NCI-H526 treated with DMSO at 0.1 percent for 48 hours (cell line): ENCODE results near the gene CENPU.
"Not testable (repeated sequence)": the region's sequence is repeated elsewhere in the genome, so short reads cannot be mapped to it uniquely, and the experiment has no call there.

Source experiments
- DNase-seq: peaks from one replicate; lab custom pipeline; 2025; lab: John Stamatoyannopoulos, UW

The CENPU gene

DNA sequence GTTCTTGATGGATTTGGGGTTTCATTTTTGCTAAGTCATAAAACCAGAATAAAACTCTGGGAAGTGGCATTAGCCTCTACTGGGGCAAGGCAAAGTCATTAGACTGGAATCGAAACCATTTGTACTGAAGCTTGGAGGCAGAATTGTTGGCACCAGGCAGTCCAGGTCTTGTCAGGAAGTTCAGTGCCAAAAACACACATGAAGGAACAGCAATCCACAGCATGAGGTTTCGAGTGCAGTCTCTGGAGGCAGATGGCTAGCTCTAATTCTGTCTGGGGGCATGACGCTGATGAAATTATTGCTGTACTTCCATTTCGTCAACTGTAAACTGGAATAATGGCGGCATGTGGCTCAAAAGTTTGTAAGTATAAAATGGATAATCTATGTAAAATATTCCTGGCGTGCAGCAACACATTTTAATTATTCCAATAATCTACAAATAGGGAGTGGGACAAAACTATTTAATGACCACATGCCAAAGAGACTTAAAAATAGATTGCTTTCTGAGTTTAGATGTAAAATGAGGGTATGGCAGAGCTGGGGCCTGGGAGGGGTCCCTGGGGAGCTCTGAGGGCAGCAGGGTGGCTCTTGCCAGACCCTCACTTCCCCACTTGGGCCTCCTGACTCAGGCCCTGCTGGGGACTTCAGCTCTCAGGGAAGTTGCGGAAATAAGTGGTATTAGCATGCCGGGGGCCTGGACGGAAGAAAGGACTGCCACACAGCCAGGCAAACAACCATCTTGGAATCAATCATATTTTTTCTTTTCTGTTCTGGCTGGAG, 18.8 kb upstream of the CENPU start:
- DNase-seq: no peak

DNA sequence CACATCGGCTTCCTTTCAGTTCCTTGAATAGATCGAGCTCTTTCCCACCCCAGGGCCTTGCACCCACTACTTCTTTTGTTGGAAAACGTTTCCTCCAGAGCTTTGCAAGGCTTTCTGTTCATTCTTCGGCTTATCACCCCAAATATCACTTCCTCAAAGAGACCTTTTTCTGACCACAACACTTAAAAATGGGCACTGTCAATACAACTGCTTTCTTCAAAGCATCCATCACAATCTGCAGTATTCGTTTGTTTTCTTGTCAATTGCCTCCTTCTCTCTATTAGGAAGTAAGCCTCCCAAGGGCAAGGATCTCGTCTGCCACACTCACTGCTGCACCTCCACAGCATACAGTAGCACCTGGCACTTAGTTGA, 17.7 kb upstream of the CENPU start:
- no peak for DNase-seq

DNA sequence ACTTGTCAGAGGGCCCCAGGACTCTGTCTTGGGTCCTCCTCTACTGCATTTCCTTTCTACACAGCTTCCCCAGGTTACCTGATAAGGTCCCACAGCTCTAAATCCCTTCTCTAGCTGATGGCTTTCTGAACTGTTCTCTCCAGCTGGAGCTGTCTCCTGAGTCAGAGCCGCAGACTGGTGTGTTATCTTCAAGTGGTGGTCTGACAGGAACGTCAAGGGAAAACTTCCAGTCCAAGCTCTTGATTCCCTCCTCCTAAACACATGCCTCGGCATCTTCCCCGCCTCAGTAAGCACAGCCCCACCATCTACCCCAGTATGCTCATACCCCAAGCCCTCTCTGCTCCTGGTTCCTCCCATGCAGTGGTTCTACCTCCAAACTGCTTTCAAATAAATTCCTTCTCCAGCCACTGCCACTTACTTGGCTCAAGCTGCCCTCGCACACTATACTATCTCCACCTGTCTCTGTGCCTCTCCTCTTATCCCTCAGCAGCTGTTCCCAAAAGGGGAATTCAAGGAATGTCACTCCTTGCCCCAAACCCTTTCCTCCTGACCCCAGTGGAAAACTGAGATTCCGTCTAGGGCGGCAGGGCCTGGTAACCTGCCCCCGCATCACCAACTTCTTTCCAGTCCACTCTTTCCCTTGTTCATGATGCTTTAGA, 17.2 kb upstream of the CENPU start:
- no peak for DNase-seq

DNA sequence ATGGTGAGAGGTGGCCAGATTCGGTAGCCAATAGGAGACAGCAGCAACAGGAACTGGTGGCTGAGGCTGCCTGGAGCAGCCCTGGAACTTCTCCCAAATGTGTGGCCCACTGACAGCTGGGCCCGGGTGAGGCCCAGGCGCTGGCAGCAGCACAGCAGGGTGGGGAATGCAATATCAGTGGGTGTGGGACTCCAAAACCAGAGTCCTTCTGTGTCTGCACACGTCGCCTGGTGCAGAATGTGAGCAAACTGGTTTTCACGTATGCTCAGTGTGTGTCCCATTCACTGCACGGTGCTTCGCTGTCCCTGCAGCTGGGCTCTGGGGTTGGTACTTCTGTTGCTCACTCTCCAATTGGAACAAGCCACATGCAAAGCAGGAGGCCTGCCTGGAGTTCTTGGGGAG, 14.4 kb upstream of the CENPU start:
- peak; percentile 83 for DNase-seq

DNA sequence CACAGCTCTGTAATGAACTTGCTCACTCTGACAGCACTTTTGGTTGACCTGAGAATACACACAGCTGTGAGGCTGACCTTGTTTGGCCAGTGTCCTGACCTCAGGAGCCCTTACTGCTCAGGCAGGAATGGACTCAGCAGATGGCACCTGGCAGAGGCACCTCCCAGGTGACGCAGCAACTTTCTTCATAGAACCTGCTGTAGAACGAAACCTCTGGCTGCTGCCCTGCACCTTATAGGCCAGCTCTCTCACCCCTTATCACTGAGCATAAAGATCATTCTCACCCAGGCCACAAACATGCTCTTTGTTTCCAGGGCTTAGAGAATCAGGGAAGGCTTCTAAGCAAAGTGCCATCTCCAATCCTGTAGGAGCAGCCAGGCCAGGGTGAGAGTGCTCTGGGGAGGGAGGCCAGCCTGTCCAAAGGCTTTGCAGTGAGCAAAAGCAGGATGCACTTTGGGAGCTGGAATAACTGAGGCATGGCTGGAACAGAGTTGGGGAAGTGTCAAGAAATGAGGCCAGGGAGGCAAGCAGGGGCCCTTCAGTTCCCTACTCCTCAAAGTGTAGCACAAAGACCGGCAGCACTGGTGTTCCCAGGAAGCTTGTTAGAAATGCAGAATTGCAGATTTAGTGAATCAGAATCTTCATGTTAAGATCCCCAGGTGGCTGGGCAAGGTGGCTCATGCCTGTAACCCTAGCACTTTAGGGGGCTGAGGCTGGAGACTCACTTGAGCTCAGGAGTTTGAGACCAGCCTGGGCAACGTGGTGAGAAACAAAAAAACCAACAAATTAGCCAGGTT, 13.3 kb upstream of the CENPU start:
- no peak for DNase-seq

DNA sequence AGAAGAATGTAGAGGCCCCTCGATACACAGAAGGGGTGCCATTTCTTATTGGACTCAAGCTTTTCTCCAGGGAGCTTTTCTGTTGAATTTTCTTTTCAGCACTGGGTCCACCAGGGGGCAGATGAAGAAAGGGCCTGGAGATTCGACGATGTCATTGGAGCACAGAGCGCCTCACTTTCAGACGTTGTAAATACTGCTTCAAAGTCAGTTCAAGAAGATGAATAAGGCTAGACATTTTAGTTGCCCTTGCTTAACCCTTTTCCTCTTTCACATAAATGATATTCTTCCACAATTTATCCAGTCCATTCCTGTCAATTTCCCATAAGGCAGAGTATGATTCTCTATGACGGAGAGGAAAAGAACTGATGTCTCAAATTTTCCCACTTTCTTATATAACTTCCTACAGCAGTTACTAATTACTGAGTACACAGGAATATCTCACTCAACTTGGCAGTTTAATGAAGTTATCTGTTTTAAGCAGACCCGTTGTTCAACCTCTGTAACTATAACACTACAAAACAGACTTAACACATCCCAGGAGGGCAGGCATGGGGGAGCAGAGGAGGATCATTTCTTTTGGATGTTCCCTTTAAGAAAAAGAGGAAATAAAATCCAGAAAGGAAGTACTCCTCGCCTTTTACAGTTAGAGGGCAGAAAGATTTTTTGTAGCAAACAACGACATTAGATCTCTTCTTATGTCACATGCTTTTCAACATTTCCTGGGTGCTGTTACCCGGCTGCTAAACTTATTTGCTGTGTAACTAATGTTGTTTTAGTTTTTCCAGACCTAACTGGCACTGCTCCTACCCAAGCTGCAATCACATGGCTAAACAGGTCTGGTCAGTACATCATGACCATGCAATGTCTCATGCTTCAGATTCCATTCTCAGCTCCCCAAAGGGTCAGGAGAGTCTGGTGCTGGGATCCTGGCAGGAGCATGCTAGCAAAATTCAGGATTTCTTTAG, 12.2 kb upstream of the CENPU start:
- peak; percentile 25 for DNase-seq

DNA sequence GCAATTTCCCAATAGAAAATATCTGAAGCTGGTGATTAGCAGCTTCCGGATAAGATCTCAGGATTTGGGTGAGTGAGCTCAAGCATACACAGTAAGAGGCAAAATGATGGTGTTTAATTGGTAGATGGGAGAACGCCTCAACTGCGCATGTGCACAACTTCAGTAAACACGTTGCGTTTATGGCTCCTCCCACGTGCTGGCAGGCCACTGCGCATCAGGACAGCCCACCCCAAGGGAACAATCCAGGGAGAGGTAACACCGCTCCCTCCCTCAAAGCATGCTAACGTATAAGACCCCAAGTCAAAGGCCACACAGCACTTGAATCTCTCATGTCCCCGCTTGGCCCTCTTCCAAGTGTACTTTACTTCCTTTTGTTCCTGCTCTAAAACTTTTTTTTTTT, 10.3 kb upstream of the CENPU start:
- no peak for DNase-seq

DNA sequence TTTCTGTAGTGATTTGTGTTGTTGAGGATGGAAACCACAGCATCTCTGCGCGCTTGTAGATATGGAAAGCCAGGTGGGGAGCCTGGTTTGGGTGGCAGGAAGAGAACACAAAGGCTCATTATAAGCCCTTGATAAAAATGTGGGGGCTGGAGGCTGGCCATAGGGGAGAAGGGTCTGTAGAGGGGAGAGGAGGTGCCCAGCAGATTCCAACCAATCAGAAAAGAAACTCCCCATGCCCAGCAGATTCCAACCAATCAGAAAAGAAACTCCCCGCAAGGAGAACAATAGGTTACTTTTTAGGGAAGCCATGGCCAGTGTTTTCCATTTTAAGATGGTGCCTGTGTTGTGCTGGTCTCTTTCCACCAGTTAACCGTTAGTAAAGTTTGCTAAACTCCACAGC, 9.8 kb upstream of the CENPU start:
- no peak for DNase-seq

DNA sequence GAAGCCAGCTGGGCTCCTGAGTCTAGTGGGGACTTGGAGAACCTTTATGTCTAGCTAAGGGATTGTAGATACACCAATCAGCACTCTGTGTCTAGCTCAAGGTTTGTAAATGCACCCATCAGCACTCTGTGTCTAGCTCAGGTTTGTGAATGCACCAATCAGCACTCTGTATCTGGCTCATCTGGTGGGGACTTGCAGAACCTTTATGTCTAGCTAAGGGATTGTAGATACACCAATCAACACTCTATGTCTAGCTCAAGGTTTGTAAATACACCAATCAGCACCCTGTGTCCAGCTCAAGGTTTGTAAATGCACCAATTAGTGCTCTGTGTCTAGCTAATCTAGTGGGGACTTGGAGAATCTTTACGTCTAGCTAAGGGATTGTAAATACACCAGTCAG, 7.8 kb upstream of the CENPU start:
- DNase-seq: not testable (repeated sequence)

DNA sequence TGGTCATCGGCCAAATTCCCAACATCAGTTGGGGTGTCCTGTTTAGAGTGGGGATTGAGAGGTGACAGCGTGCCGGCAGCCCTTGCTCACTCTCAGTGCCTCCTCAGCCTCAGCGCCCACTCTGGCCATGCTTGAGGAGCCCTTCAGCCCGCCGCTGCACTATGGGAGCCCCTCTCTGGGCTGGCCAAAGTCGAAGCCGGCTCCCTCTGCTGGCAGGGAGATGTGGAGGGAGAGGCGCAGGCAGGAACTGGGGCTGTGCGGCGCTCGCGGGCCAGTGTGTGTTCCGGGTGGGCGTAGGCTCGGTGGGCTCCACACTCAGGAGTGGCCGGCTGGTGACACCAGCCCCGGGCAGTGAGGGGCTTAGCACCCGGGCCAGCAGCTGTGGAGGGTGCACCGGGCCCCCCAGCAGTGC, 7.1 kb upstream of the CENPU start:
- no peak for DNase-seq

DNA sequence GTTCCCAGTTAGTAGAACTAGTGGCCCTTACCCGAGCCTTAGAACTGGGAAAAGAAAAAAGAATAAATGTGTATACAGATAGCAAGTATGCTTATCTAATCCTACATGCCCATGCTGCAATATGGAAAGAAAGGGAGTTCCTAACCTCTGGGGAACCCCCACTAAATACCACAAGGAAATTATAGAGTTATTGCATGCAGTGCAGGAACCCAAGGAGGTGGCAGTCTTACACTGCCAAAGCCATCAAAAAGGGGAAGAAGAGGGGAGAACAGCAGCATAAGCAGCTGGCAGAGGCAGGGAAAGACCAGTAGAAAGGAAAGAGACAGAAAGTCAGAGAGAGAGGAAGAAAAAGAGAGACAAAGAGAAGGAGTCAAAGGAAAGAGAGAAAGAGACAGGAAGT, 5.7 kb upstream of the CENPU start:
- DNase-seq: not testable (repeated sequence)

DNA sequence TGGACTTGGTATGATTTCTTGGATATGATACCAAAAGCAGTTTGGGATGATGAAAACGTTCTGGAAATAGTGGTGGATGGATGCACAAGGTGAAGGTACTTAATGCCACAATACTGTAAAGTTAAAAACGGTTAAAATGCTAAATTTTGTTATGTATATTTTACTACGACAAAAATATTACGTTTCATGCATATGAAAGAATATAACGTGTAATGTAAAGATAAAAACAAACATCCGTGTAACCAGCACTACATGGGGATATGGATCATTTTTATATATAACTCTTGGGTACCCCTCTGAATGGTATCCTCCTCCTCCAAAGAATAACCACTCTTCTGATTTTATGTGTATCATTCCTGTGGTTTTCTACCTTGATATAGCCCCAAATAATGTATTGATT, 862 bp upstream of the CENPU start:
- no peak for DNase-seq

DNA sequence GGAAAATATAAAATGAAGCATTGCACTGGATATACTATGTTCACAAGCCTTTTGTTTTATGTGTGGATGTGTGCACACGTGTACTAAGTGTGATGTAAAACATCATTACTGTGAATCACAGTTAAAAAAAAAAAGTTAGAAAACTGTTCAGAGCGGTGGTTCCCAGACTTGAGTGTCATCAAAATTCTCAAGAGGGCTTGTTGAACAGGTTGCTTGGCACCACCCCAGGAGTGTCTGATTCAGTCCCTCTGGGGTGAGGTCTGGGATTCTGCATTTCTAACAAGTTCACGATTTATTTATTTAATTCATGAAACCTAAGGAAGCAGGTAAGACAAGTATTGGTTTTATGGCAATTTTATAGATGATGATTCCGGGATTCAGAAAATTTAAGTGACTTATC, 1.8 kb downstream of the CENPU start:
- DNase-seq: no peak

DNA sequence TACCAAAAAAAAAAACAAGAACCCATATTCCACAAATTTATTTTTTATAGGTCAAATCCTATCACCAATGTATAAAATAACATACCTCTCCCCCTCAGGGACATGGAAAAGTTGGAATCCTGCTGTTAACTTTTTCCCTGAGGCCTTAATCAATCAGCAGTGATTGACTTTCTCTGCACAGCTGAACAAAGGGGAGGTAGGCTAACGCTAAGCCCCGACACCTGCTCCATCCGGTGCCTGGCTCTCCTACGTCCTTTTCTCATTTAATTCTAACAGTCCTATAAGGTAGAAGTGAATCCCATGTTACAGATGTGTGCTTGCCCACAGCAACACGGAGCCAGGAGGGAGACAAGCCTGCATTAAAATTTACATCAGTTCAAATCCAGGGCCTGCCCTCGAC, 2.8 kb downstream of the CENPU start:
- no peak for DNase-seq

DNA sequence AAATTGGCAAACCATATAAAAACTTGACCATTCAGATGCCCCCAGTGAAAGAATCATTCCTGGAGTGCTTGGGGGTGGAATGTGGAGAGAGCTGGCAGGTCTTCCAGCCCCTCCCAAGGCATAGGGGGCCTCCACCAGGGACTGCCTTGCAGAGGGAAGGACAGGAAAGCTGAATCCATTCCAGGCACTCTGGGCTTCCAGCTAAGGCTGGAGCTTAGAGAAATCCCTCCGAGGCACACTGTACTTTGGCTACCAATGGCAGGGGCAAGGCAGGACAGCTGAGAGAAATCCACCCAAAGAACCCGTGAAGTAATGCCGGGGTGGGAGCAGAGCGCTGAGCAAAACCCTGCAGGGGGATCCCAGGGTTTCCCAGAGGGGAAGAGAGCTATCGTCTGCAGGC, 4.0 kb downstream of the CENPU start:
- no peak for DNase-seq

DNA sequence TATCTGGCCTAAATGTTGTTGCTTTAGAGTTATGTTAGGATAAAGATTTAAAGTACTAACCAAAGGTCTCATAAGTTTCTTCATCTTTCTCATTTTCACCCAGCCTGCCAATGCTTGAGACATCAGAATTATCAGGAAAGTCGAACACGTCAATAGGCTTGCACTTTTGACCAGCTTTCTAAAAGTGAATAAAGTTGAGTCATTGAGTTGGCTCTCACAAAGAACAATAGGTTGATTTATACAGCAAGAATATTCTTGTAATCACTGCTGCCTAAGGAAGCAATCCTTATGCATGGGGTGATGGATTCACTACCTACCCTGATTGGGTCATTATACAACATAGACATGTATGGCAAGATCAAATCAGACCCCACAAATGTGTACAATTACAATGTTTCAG, 5.0 kb downstream of the CENPU start:
- no peak for DNase-seq

DNA sequence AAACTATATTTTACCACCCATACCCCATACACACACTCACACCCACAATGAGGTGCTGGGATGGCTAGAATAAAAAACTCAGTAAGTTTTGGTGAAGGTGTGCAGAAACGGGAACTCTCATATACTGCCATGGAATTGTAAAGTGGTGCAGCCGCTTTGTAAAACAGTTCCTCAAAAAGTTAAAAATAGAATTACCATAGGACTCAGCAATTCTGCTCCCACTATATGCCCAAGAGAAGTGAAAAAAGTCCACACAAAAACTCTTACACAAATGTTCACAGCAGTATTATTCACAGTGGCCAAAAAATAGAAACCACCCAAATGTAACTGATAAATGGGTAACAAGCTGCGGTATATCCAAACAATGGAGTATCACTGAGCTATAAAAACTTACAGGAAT, 6.5 kb downstream of the CENPU start:
- no peak for DNase-seq

DNA sequence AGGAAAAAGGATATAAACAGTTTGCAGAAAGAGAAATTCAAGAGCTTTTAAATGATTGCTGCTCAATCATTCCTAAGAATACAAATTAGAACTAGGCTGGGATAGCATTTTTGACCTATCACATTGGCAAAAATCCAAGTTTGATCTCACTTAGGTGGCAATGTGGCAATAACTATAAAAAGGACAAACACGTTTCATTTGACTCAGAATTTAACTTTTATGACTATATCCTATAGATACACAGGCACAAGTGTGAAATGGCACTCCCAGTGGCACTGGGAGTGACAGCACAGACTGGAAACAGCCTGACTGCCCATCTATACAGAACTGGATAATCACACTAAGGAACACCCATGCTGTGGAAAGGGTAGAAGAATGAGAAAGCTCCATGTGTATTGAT, 11.1 kb downstream of the CENPU start:
- no peak for DNase-seq

DNA sequence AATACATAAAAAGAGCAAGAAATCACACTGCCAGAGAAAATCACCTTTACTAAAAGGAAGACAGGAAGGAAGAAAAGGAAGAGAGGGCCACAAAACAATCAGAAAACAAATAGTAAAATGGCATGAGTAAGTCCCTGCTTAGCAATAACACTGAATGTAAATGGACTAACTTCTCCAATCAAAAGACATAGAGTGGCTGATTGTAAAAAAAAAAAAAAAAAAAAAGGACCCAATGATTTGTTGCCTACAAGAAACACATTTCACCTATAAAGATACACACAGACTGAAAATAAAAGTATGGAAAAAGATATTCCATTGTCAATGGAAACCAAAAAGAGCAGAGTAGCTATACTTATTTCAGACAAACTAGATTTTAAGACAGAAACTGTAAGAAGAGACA, 12.6 kb downstream of the CENPU start:
- no peak for DNase-seq

DNA sequence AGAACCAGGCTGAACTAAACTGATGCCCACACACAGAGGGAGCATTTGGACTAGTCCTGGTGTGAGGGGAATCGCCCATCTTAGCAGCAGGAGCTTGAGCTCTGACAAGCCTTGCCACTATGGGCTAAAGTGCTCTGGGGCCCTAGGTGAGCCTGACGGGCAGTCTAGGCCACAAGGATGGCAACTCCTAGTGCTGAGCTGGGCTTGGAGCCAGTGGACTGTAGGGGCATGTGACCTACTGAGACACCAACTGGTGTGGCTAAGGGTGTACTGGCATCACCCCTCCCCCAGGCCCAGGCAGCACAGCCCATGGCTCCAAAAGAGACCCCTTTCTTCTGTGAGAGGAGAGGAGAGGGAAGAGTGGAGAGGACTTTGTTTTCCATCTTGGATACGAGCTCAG, 14.5 kb downstream of the CENPU start:
- DNase-seq: no peak

DNA sequence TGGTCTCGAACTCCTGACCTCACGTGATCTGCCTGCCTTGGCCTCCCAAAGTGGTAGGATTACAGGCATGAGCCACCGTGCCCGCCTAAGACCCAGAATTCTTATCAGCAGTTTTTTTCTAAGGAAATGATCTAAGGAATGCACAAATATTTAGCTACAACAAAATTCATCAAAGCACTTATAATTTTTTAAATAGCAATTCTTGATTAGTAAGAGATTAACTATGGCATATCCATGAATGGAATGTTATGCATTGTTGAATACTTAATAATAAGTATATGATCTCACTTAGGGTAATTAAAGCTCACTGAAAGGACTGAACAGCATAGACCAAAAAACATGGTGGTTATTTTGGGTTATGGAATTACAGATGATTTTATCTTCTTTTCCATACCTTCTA, 18.4 kb downstream of the CENPU start:
- no peak for DNase-seq

DNA sequence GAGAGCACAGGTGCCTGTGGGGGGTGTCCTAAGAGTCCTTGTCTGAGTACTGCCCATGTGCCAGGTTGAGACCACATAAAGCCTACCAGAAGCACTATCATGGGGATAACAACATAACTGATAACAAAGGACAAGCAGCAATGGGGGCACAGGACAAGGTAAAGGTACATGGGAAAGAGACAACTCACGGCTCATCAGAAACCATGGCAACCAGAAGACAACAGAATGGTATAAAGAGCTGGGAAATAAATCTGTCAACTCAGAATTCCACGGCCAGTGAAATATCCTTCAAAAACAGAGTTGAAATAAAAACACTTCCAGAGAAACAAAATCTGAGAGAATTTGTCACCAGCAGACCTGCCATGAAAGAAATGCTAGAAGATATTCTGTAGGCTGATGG, 20.0 kb downstream of the CENPU start:
- no peak for DNase-seq
